Right lobe of liver (tissue), 4 donors: ENCODE data around the gene COPS7A.

Experiments
- CTCF ChIP-seq, 4 donors: fragments of 200-600 bp in 3 of 4; fragments of 450-650 bp in 1 of 4; IDR thresholded peaks; one replicate each; pipeline versions ENCODE4 v1.5.1 to v1.8.0; 2016 to 2022; ENCODE audit warnings: antibody characterized with exemption in 4 of 4, mild to moderate bottlenecking in 2 of 4
- POLR2A ChIP-seq: fragments of 450-650 bp; IDR thresholded peaks from one replicate; pipeline ENCODE4 v1.6.1; 2017; ENCODE audit warnings: antibody characterized with exemption, mild to moderate bottlenecking
- donor health status: DM: no; HTN: no; CAD: no.
- donor health status: DM: no; HTN: no; CAD: no.
- donor health status: DM: no; HTN: yes; CAD: no.

- TF ChIP-seq CTCF (IDR thresholded peaks at IDR 0.05) = no peak
- TF ChIP-seq POLR2A = no peak
These were observed 12.9 kb downstream of the COPS7A start for GRCh38 chr12:6736754-6737153.
